ENCODE data around the gene DVL2. TPM values are rescaled to one million over a fixed set of nuclear protein-coding genes. Genes with fewer than 3 reads are reported as not detected.

Gene DVL2
- total and polyA plus RNA-seq, 2 of the 13 experiments (the other 11 are each of a cell fraction or from before 2014, with no cell fraction given), result 5.7 to 38.2 TPM

- TF ChIP-seq DMTF1 (CRISPR knock-in tag; IDR thresholded peaks at IDR 0.05) (no peak), HOXA3 (CRISPR knock-in tag; IDR thresholded peaks at IDR 0.05) (peak; percentile 79; the same call in 1 of the 2 replicates), ZBTB8A (CRISPR knock-in tag; IDR thresholded peaks at IDR 0.05; ENCODE audit: borderline replicate concordance, low read depth) (no peak), SIN3A (IDR thresholded peaks at IDR 0.05; ENCODE audit: borderline replicate concordance, low read depth, low read length) (peak; percentile 65; the same call in 1 of the 2 replicates), ZFYVE20 (CRISPR knock-in tag; IDR thresholded peaks at IDR 0.05; ENCODE audit: borderline replicate concordance, low read depth) (no peak), CEBPG (CRISPR knock-in tag; IDR thresholded peaks at IDR 0.05) (no peak), ZNF547 (CRISPR knock-in tag; IDR thresholded peaks at IDR 0.05) (peak; percentile 76), HMGA1 (CRISPR knock-in tag; conservative IDR thresholded peaks at IDR 0.05) (no peak), EEA1 (CRISPR knock-in tag; IDR thresholded peaks at IDR 0.05; ENCODE audit: borderline replicate concordance) (no peak), ZNF740 (CRISPR knock-in tag; IDR thresholded peaks at IDR 0.05) (no peak), GPN1 (CRISPR knock-in tag; IDR thresholded peaks at IDR 0.05; ENCODE audit: borderline replicate concordance) (no peak), NPAS2 (CRISPR knock-in tag; IDR thresholded peaks at IDR 0.05; ENCODE audit: borderline replicate concordance) (no peak), ZNF230 (CRISPR knock-in tag; IDR thresholded peaks at IDR 0.05) (no peak; the same call in 1 of the 2 replicates), FOXP4 (CRISPR knock-in tag; IDR thresholded peaks at IDR 0.05) (no peak), ZNF773 (CRISPR knock-in tag; IDR thresholded peaks at IDR 0.05; ENCODE audit: borderline replicate concordance) (no peak), KLF6 (CRISPR knock-in tag; IDR thresholded peaks at IDR 0.05) (no peak), STAT5B (CRISPR knock-in tag; IDR thresholded peaks at IDR 0.05) (no peak), ZNF629 (CRISPR knock-in tag; conservative IDR thresholded peaks at IDR 0.05) (no peak), ZNF788 (CRISPR knock-in tag; IDR thresholded peaks at IDR 0.05; ENCODE audit: borderline replicate concordance) (no peak; the same call in 1 of the 2 replicates), KDM3A (CRISPR knock-in tag; IDR thresholded peaks at IDR 0.05; ENCODE audit: low read depth) (peak; percentile 33; the same call in 1 of the 2 replicates), ZSCAN22 (CRISPR knock-in tag; IDR thresholded peaks at IDR 0.05) (no peak), NONO (IDR thresholded peaks at IDR 0.05) (no peak), NONO (CRISPR knock-in tag; conservative IDR thresholded peaks at IDR 0.05) (peak; percentile 80), HNRNPLL (IDR thresholded peaks at IDR 0.05; ENCODE audit: low read depth, low read length, poor library complexity, severe bottlenecking) (no peak), ZBTB2 (CRISPR knock-in tag; IDR thresholded peaks at IDR 0.05; ENCODE audit: low read depth) (no peak)
Observed at GRCh38 chr17:7280519-7281073, 46.3 kb upstream of the DVL2 start (continued).

Measured in HepG2 (cell line).